ENCODE measurements around the gene FAM163A. TPM values are rescaled to one million over a fixed set of nuclear protein-coding genes. Genes with fewer than 3 reads are reported as not detected.

Gene FAM163A
- total and polyA plus RNA-seq, 7 donors, result 0.36 to 2.4 (median 1.2) TPM; not detected in 1

GRCh38 chr1:179865377-179865776 lies 122.3 kb downstream of the FAM163A start:
- Histone ChIP-seq H3K27ac (no peak overlapping the region), H3K36me3 (peaks cover 6 to 68% (median 10%) of the 10 kb centered on the region in 4 donors), H3K9me3 (no peaks in the 10 kb centered on the region), H3K4me1 (peaks cover 0 to 9% (median 3%) of the 10 kb centered on the region in 4 donors), H3K4me3 (no peak overlapping the region), H3K27me3 (no peaks in the 10 kb centered on the region)
- intact Hi-C loops (cut with DNase I), result loop anchor here (5.0 kb wide), 1 partner anchor 312 kb away; no protein-coding TSS in a partner anchor
- TF ChIP-seq EP300 (IDR thresholded peaks at IDR 0.05) (no peak), POLR2AphosphoS5 (IDR thresholded peaks at IDR 0.05) (no peak), CTCF (IDR thresholded peaks at IDR 0.05) (no peak), POLR2A (IDR thresholded peaks at IDR 0.05) (no peak)
- no peak for DNase-seq
- 95 to 97% methylated on average over 6 of the region's 6 CpGs for WGBS, 2 donors

Other genes starting within 250 kb of the FAM163A start
- gene NPHS2, start 167.3 kb upstream of the FAM163A start, total RNA-seq, result not detected
- gene NPHS2, start 167.3 kb upstream of the FAM163A start, polyA plus RNA-seq, result under 1 TPM in 1 of 3 donors, not detected in 2; 0.46 TPM
- gene TDRD5, start 151.5 kb upstream of the FAM163A start, total RNA-seq, result not detected
- under 1 TPM; 0.55 to 0.69 (median 0.60) TPM for gene TDRD5, start 151.5 kb upstream of the FAM163A start, polyA plus RNA-seq
- gene TOR1AIP2, start 134.5 kb downstream of the FAM163A start, total RNA-seq, result 10 to 100 TPM; 43.2 to 47.9 (median 45.1) TPM
- 10 to 100 TPM in 1 of 3 donors, 1 to 10 TPM in 2; 4.2 to 15.0 (median 8.8) TPM for gene TOR1AIP2, start 134.5 kb downstream of the FAM163A start, polyA plus RNA-seq
- gene TOR1AIP1, start 139.0 kb downstream of the FAM163A start, total RNA-seq, result 100 to 1,000 TPM; 117 to 152 (median 126) TPM
- 10 to 100 TPM; 13.2 to 21.1 (median 13.2) TPM for gene TOR1AIP1, start 139.0 kb downstream of the FAM163A start, polyA plus RNA-seq
- gene CEP350, start 211.5 kb downstream of the FAM163A start, total RNA-seq, result 10 to 100 TPM; 45.2 to 67.6 (median 57.8) TPM
- gene CEP350, start 211.5 kb downstream of the FAM163A start, polyA plus RNA-seq, result 10 to 100 TPM in 1 of 3 donors, 1 to 10 TPM in 2; 3.2 to 11.6 (median 4.2) TPM